HEK293 (cell line): ENCODE results near the gene HLA-DOB.

Experiments
- CTCF ChIA-PET: fragments of 350-600 bp; formaldehyde crosslinking; extraction: SDS; loops from one replicate; lab custom pipeline; 2021; ENCODE audit warnings: antibody characterized with exemption; lab: Yijun Ruan, JAX
- POLR2A ChIA-PET: fragments of 300-600 bp; formaldehyde crosslinking; extraction: SDS; loops from one replicate; lab custom pipeline; 2020; ENCODE audit warnings: antibody characterized with exemption, inconsistent platforms; lab: Yijun Ruan, JAX
- H3K27ac ChIP-seq: fragments of 200-500 bp; sonication (Bioruptor generic); 2 replicates; pipeline ENCODE4 v1.5.1; 2014; ENCODE audit warnings: low read depth, low read length, control low read depth, inconsistent platforms; ENCODE audit errors: extremely low read depth
- H3K36me3 ChIP-seq, 2 experiments: fragments of 200-500 bp in 1 of 2; sonication (Bioruptor generic) in 1 of 2; 1 replicate in 1 of 2; 2 replicates in 1 of 2; pipeline ENCODE4 v1.5.1; 2014 to 2017; ENCODE audit warnings: inconsistent platforms in 2 of 2, low read length in 2 of 2; ENCODE audit not compliant: control insufficient read depth in 2 of 2, insufficient read depth in 1 of 2
- H3K4me1 ChIP-seq: fragments of 200-500 bp; sonication (Bioruptor generic); 2 replicates; pipeline ENCODE4 v1.5.1; 2014; ENCODE audit warnings: mild to moderate bottlenecking, low read length, inconsistent platforms; ENCODE audit not compliant: control insufficient read depth, insufficient read depth
- H3K4me3 ChIP-seq: 2 replicates; pipeline ENCODE4 v1.5.1; 2011; ENCODE audit warnings: low read depth, mild to moderate bottlenecking, control low read depth, low read length, moderate library complexity
- H3K9me3 ChIP-seq: fragments of 200-500 bp; sonication (Bioruptor generic); 2 replicates; pipeline ENCODE4 v1.5.1; 2014; ENCODE audit warnings: low read depth, low read length, inconsistent platforms; ENCODE audit not compliant: control insufficient read depth, insufficient read depth
- FEZF1 ChIP-seq: fragments of 450-650 bp; formaldehyde crosslinking; IDR thresholded peaks from 2 replicates; pipeline ENCODE4 v1.5.1; 2016; ENCODE audit warnings: missing biosample characterization, missing genetic modification characterization
- HOXC10 ChIP-seq: sonication (generic); formaldehyde crosslinking; IDR thresholded peaks from 2 replicates; pipeline ENCODE4 v1.8.1; 2023; ENCODE audit warnings: mild to moderate bottlenecking, missing genetic modification reagents
- INSM2 ChIP-seq: fragments of 450-650 bp; formaldehyde crosslinking; IDR thresholded peaks from 2 replicates; pipeline ENCODE4 v1.5.1; 2016; ENCODE audit warnings: missing biosample characterization, missing genetic modification characterization
- PATZ1 ChIP-seq: fragments of 450-650 bp; formaldehyde crosslinking; IDR thresholded peaks from 2 replicates; pipeline ENCODE4 v1.5.1; 2016; ENCODE audit warnings: missing biosample characterization, missing genetic modification characterization
- WT1 ChIP-seq: fragments of 450-650 bp; formaldehyde crosslinking; IDR thresholded peaks from 2 replicates; pipeline ENCODE4 v1.5.1; 2016; ENCODE audit warnings: missing biosample characterization, missing genetic modification characterization
- ZBTB20 ChIP-seq: fragments of 450-650 bp; formaldehyde crosslinking; IDR thresholded peaks from 2 replicates; pipeline ENCODE4 v1.5.1; 2016; ENCODE audit warnings: missing biosample characterization, missing genetic modification characterization
- ZFP3 ChIP-seq: fragments of 450-650 bp; formaldehyde crosslinking; IDR thresholded peaks from 2 replicates; pipeline ENCODE4 v1.5.1; 2016; ENCODE audit warnings: low read depth, missing biosample characterization, missing genetic modification characterization
- ZFP41 ChIP-seq: fragments of 450-650 bp; formaldehyde crosslinking; IDR thresholded peaks from 2 replicates; pipeline ENCODE4 v1.5.1; 2016; ENCODE audit warnings: missing biosample characterization, missing genetic modification characterization, borderline replicate concordance
- ZNF148 ChIP-seq: fragments of 450-650 bp; formaldehyde crosslinking; IDR thresholded peaks from 2 replicates; pipeline ENCODE4 v1.5.0; 2017; ENCODE audit warnings: missing biosample characterization, missing genetic modification characterization, borderline replicate concordance
- ZNF155 ChIP-seq: fragments of 450-650 bp; formaldehyde crosslinking; IDR thresholded peaks from 2 replicates; pipeline ENCODE4 v1.5.1; 2016; ENCODE audit warnings: missing biosample characterization, missing genetic modification characterization
- ZNF302 ChIP-seq: fragments of 450-650 bp; formaldehyde crosslinking; IDR thresholded peaks from 2 replicates; pipeline ENCODE4 v1.5.1; 2016; ENCODE audit warnings: missing biosample characterization, missing genetic modification characterization, low read depth
- ZNF335 ChIP-seq: fragments of 450-650 bp; formaldehyde crosslinking; conservative IDR thresholded peaks from 2 replicates; pipeline ENCODE4 v1.5.1; 2016; ENCODE audit warnings: missing biosample characterization, missing genetic modification characterization
- ZNF423 ChIP-seq: fragments of 450-650 bp; formaldehyde crosslinking; IDR thresholded peaks from 2 replicates; pipeline ENCODE4 v1.5.1; 2016; ENCODE audit warnings: missing biosample characterization, missing genetic modification characterization
- ZNF521 ChIP-seq: fragments of 450-650 bp; formaldehyde crosslinking; IDR thresholded peaks from 2 replicates; pipeline ENCODE4 v1.5.1; 2017; ENCODE audit warnings: missing biosample characterization, mild to moderate bottlenecking, missing genetic modification characterization
- ZNF558 ChIP-seq: fragments of 450-650 bp; formaldehyde crosslinking; IDR thresholded peaks from 2 replicates; pipeline ENCODE4 v1.5.1; 2016; ENCODE audit warnings: missing biosample characterization, missing genetic modification characterization
- ZNF626 ChIP-seq: fragments of 450-650 bp; sonication (Bioruptor Pico); formaldehyde crosslinking; IDR thresholded peaks from 2 replicates; pipeline ENCODE4 v1.5.1; 2018; ENCODE audit warnings: missing biosample characterization, missing genetic modification characterization, inconsistent platforms
- ZNF747 ChIP-seq: fragments of 450-650 bp; formaldehyde crosslinking; IDR thresholded peaks from 2 replicates; pipeline ENCODE4 v1.5.1; 2016; ENCODE audit warnings: missing biosample characterization, missing genetic modification characterization

Gene HLA-DOB

GRCh38 chr6:32847004-32847403, 30.2 kb upstream of the HLA-DOB start:
- Histone ChIP-seq H3K4me3 (no peak overlapping the region), H3K4me1 (no peaks in the 10 kb centered on the region), H3K27ac (no peak overlapping the region), H3K9me3 (no peaks in the 10 kb centered on the region)
- CTCF ChIA-PET = interaction anchor here (1.5 to 4.2 kb wide), 4 partner anchors 8 to 87 kb away, joined by 4 to 46 read pairs (median 22); partner anchors contain the start of genes PSMB9, TAP1 and TAP2
- POLR2A ChIA-PET = interaction anchor here (1.5 kb wide), 1 partner anchor 125 kb away, joined by 7 read pairs; no protein-coding TSS in a partner anchor
- no peak for TF ChIP-seq ZFP41 (tag by site-specific recombination)
- TF ChIP-seq, all 188 proteins: peak for 0
- peaks cover 6 to 54% of the 10 kb centered on the region in 2 experiments; a peak in 2 of 3 replicates for H3K36me3 ChIP-seq

DNA sequence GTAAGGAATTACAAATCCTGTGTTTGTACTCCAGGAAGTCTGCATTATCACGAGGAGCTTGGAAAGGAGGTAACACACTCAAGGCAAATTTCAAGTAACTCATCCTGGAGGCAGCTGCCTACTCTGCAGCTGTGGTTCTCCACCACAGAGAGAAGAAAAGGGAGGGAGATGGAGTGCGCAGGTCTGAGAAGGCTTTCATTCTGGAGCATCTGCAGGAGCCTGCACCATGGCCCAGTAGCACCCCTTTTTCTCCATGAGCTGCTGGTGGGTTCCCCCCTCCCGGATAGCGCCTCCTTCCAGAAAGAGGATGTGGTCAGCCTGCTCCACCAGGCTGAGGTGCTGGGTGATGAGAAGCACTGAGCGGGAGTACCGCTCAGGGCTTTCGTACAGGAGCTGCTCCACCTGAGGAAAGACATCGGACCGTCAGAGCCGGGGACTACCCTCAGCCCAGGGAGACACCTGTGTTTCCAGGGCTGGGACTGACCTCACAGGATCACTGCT, 28.6 kb upstream of the HLA-DOB start:
- Histone ChIP-seq H3K4me1 (no peaks in the 10 kb centered on the region), H3K9me3 (no peaks in the 10 kb centered on the region), H3K27ac (no peak overlapping the region), H3K4me3 (no peak overlapping the region), H3K36me3 (peaks cover 6 to 43% of the 10 kb centered on the region in 2 experiments; a peak in 2 of 3 replicates)
- ChIA-PET CTCF (interaction anchor here (0.8 to 4.2 kb wide), 10 partner anchors 11 to 432 kb away, joined by 4 to 46 read pairs (median 7); partner anchors contain the start of genes PSMB9 and TAP1), POLR2A (interaction anchor here (1.0 to 2.3 kb wide), 7 partner anchors 7 to 126 kb away, joined by 3 to 20 read pairs (median 4); partner anchors contain the start of genes PSMB9, TAP1 and TAP2)
- no peak for TF ChIP-seq ZNF302 (tag by site-specific recombination)
- TF ChIP-seq ZNF148 (tag by site-specific recombination) = no peak
- TF ChIP-seq INSM2 = no peak
- TF ChIP-seq WT1 (tag by site-specific recombination) = no peak
- no peak for TF ChIP-seq ZBTB20 (tag by site-specific recombination)
- no peak for TF ChIP-seq PATZ1 (tag by site-specific recombination)
- TF ChIP-seq ZFP3 (tag by site-specific recombination) = no peak

- H3K4me3 ChIP-seq = no peak overlapping the region
- no peak for TF ChIP-seq ZNF155
- TF ChIP-seq ZNF626 = no peak
- TF ChIP-seq ZNF423 = no peak
- TF ChIP-seq FEZF1 (tag by site-specific recombination) = no peak
- no peak for TF ChIP-seq ZNF335 (tag by site-specific recombination)
- no peak for TF ChIP-seq HOXC10
- TF ChIP-seq ZNF558 (tag by site-specific recombination) = no peak
- no peak for TF ChIP-seq ZNF747 (tag by site-specific recombination)
- TF ChIP-seq ZNF521 (tag by site-specific recombination) = no peak
- peaks cover 6 to 38% of the 10 kb centered on the region in 2 experiments; a peak in 2 of 3 replicates for H3K36me3 ChIP-seq
- H3K4me1 ChIP-seq = no peaks in the 10 kb centered on the region
- H3K27ac ChIP-seq = no peak overlapping the region
- H3K9me3 ChIP-seq = no peaks in the 10 kb centered on the region
- CTCF ChIA-PET = interaction anchor here (0.7 to 4.2 kb wide), 10 partner anchors 12 to 782 kb away, joined by 3 to 46 read pairs (median 6); partner anchors contain the start of genes PSMB9 and TAP1
- POLR2A ChIA-PET = interaction anchor here (1.1 to 2.3 kb wide), 5 partner anchors 9 to 127 kb away, joined by 3 to 20 read pairs (median 4); partner anchors contain the start of genes PSMB9 and TAP1
These were observed 28.1 kb upstream of the HLA-DOB start for GRCh38 chr6:32844839-32845383.
